OCI-LY1 (cell line): ENCODE measurements around the gene ZNF362.

Experiments used
- H2AFZ ChIP-seq: fragments of 200-600 bp; sonication (generic), shearing (Covaris generic); 2 replicates; pipeline ENCODE4 v1.6.0; 2014; ENCODE audit warnings: antibody characterized with exemption, mild to moderate bottlenecking, low read length
- H3F3A ChIP-seq: fragments of 200-600 bp; sonication (generic), shearing (Covaris generic); 2 replicates; pipeline ENCODE4 v1.6.0; 2014; ENCODE audit warnings: mild to moderate bottlenecking, antibody characterized with exemption, low read length, moderate library complexity; ENCODE audit not compliant: insufficient read depth
- H3K27ac ChIP-seq: fragments of 200-600 bp; sonication (generic); 2 replicates; pipeline ENCODE4 v1.5.1; 2014; ENCODE audit warnings: low read length, mixed run types, mild to moderate bottlenecking, low read depth; ENCODE audit not compliant: poor library complexity, severe bottlenecking
- H3K27me3 ChIP-seq: fragments of 200-600 bp; sonication (generic); 2 replicates; pipeline ENCODE4 v1.6.0; 2014; ENCODE audit warnings: antibody characterized with exemption, mild to moderate bottlenecking, low read length, moderate library complexity; ENCODE audit not compliant: insufficient read depth
- H3K36me3 ChIP-seq: fragments of 200-600 bp; sonication (generic); 2 replicates; pipeline ENCODE4 v1.6.1; 2014; ENCODE audit warnings: mild to moderate bottlenecking, antibody characterized with exemption, low read length, moderate library complexity, mixed read lengths; ENCODE audit not compliant: insufficient read depth
- H3K4me1 ChIP-seq: fragments of 200-600 bp; sonication (generic); 2 replicates; pipeline ENCODE4 v1.5.1; 2014; ENCODE audit warnings: mild to moderate bottlenecking, low read length, moderate library complexity; ENCODE audit not compliant: insufficient read depth, severe bottlenecking
- H3K4me2 ChIP-seq: fragments of 200-600 bp; sonication (generic), shearing (Covaris generic); 2 replicates; pipeline ENCODE4 v1.6.1; 2014; ENCODE audit warnings: low read length
- H3K4me3 ChIP-seq: fragments of 200-600 bp; sonication (generic); 2 replicates; pipeline ENCODE4 v1.5.1; 2014; ENCODE audit warnings: low read length, low read depth, mild to moderate bottlenecking, mixed read lengths; ENCODE audit not compliant: poor library complexity, severe bottlenecking
- H3K79me2 ChIP-seq: fragments of 200-600 bp; shearing (Covaris generic); 2 replicates; pipeline ENCODE4 v1.6.1; 2016; ENCODE audit warnings: mixed run types, low read length, mixed read lengths; ENCODE audit not compliant: insufficient read depth
- H3K9ac ChIP-seq: fragments of 200-600 bp; sonication (generic), shearing (Covaris generic); 2 replicates; pipeline ENCODE4 v1.6.1; 2014; ENCODE audit warnings: mild to moderate bottlenecking, low read length, mixed read lengths
- H3K9me2 ChIP-seq: fragments of 200-600 bp; sonication (generic), shearing (Covaris generic); 2 replicates; pipeline ENCODE4 v1.6.1; 2014; ENCODE audit warnings: low read depth, mild to moderate bottlenecking, low read length, mixed read lengths
- H3K9me3 ChIP-seq: fragments of 200-600 bp; shearing (Covaris generic); 2 replicates; pipeline ENCODE4 v1.6.1; 2014; ENCODE audit warnings: low read length, mixed read lengths
- H4K20me1 ChIP-seq: fragments of 200-600 bp; sonication (generic), shearing (Covaris generic); 2 replicates; pipeline ENCODE4 v1.6.0; 2016; ENCODE audit warnings: mild to moderate bottlenecking, low read length; ENCODE audit not compliant: insufficient read depth
- CTCF ChIP-seq: fragments of 200-600 bp; sonication (generic), shearing (Covaris generic); IDR thresholded peaks from 2 replicates; pipeline ENCODE4 v1.5.1; 2017; ENCODE audit warnings: mild to moderate bottlenecking, antibody characterized with exemption, low read length, moderate library complexity, mixed read lengths
- EZH2 ChIP-seq: fragments of 200-600 bp; sonication (generic), shearing (Covaris generic); IDR thresholded peaks from 2 replicates; pipeline ENCODE4 v1.8.0; 2017; ENCODE audit warnings: borderline replicate concordance, mixed run types, mild to moderate bottlenecking, antibody characterized with exemption, low read length, moderate library complexity, mixed read lengths

ZNF362 gene

GRCh38 chr1:33331444-33332356, 75.4 kb downstream of the ZNF362 start:
- H3K36me3 ChIP-seq: peaks cover 5% of the 10 kb centered on the region; the same call in 1 of the 2 replicates
- no peak overlapping the region for H2AFZ ChIP-seq
- H3K4me2 ChIP-seq: no peak overlapping the region
- H3K27ac ChIP-seq: no peak overlapping the region
- H3K9ac ChIP-seq: no peak overlapping the region
- no peaks in the 10 kb centered on the region for H3K79me2 ChIP-seq
- no peaks in the 10 kb centered on the region for H4K20me1 ChIP-seq
- H3K9me3 ChIP-seq: no peaks in the 10 kb centered on the region
- TF ChIP-seq CTCF (no peak), EZH2 (no peak)
- H3F3A ChIP-seq: no peaks in the 10 kb centered on the region
- no peaks in the 10 kb centered on the region for H3K4me1 ChIP-seq
- H3K27me3 ChIP-seq: no peaks in the 10 kb centered on the region
- no peaks in the 10 kb centered on the region for H3K9me2 ChIP-seq
- no peak overlapping the region for H3K4me3 ChIP-seq

- H3K27me3 ChIP-seq: no peaks in the 10 kb centered on the region
- H3F3A ChIP-seq: no peaks in the 10 kb centered on the region
- H3K9me2 ChIP-seq: no peaks in the 10 kb centered on the region
- H3K79me2 ChIP-seq: no peaks in the 10 kb centered on the region
- no peak overlapping the region for H3K4me2 ChIP-seq
- TF ChIP-seq EZH2 (no peak), CTCF (no peak)
- H3K9me3 ChIP-seq: no peaks in the 10 kb centered on the region
- H4K20me1 ChIP-seq: no peaks in the 10 kb centered on the region
- no peaks in the 10 kb centered on the region for H3K4me1 ChIP-seq
- no peak overlapping the region for H3K27ac ChIP-seq
- H2AFZ ChIP-seq: no peak overlapping the region
- no peak overlapping the region for H3K4me3 ChIP-seq
- no peak overlapping the region for H3K9ac ChIP-seq
- H3K36me3 ChIP-seq: peaks cover 5% of the 10 kb centered on the region; the same call in 1 of the 2 replicates
These were observed 76.1 kb downstream of the ZNF362 start for GRCh38 chr1:33332357-33332789.

GRCh38 chr1:33332881-33333280, 76.6 kb downstream of the ZNF362 start:
- TF ChIP-seq EZH2 (no peak), CTCF (no peak)
- H3K4me2 ChIP-seq: no peak overlapping the region
- no peak overlapping the region for H3K9ac ChIP-seq
- no peaks in the 10 kb centered on the region for H3K27me3 ChIP-seq
- H3K36me3 ChIP-seq: peaks cover 1% of the 10 kb centered on the region; the same call in 1 of the 2 replicates
- no peaks in the 10 kb centered on the region for H3F3A ChIP-seq
- no peaks in the 10 kb centered on the region for H3K79me2 ChIP-seq
- no peaks in the 10 kb centered on the region for H3K9me2 ChIP-seq
- H4K20me1 ChIP-seq: 0 out of 2 replicates have a peak, but pooled peaks cover 1% of the 10 kb centered on the region
- H2AFZ ChIP-seq: no peak overlapping the region
- no peaks in the 10 kb centered on the region for H3K4me1 ChIP-seq
- no peak overlapping the region for H3K27ac ChIP-seq
- H3K4me3 ChIP-seq: no peak overlapping the region
- H3K9me3 ChIP-seq: no peaks in the 10 kb centered on the region
